Chondrocyte (in vitro differentiated cells): ENCODE measurements around the gene LPCAT4. TPM values are rescaled to one million over a fixed set of nuclear protein-coding genes. Genes with fewer than 3 reads are reported as not detected.

ENCODE experiments used
- DNase-seq: peaks from one replicate; pipeline ENCODE4 v3.0.0; 2021; ENCODE audit warnings: mixed read lengths, low spot score
- H3K27ac Mint-ChIP-seq: one replicate; pipeline ENCODE4 v1.8.0; 2021; ENCODE audit warnings: mild to moderate bottlenecking, moderate library complexity, mixed read lengths; ENCODE audit not compliant: unreplicated experiment
- H3K27me3 Mint-ChIP-seq: 2 replicates; pipeline ENCODE4 v1.8.0; 2021; ENCODE audit warnings: low read depth, mixed read lengths
- H3K36me3 Mint-ChIP-seq: 2 replicates; pipeline ENCODE4 v1.8.0; 2021; ENCODE audit warnings: low read depth, mixed read lengths
- H3K4me1 Mint-ChIP-seq: 2 replicates; pipeline ENCODE4 v1.8.0; 2021; ENCODE audit warnings: low read depth, mild to moderate bottlenecking, mixed read lengths
- H3K4me3 Mint-ChIP-seq: one replicate; pipeline ENCODE4 v1.8.0; 2021; ENCODE audit warnings: mild to moderate bottlenecking, moderate library complexity, mixed read lengths; ENCODE audit not compliant: unreplicated experiment
- H3K9me3 Mint-ChIP-seq: 2 replicates; pipeline ENCODE4 v1.8.0; 2021; ENCODE audit warnings: low read depth, mixed read lengths
- total RNA-seq: library from RNA; stranded (reverse); gene quantifications from 3 replicates; pipeline ENCODE4 v1.2.1, GENCODE V29; 2021
- TF ChIP-seq, protein P1 (sequence below): fragments of 200-600 bp; sonication (generic); IDR thresholded peaks from 2 replicates; pipeline ENCODE4 v1.5.0; 2021; ENCODE audit warnings: antibody characterized with exemption, mild to moderate bottlenecking, moderate library complexity

The LPCAT4 gene
- total RNA-seq, 1 donor from 2014 or later = 32.1 TPM

DNA sequence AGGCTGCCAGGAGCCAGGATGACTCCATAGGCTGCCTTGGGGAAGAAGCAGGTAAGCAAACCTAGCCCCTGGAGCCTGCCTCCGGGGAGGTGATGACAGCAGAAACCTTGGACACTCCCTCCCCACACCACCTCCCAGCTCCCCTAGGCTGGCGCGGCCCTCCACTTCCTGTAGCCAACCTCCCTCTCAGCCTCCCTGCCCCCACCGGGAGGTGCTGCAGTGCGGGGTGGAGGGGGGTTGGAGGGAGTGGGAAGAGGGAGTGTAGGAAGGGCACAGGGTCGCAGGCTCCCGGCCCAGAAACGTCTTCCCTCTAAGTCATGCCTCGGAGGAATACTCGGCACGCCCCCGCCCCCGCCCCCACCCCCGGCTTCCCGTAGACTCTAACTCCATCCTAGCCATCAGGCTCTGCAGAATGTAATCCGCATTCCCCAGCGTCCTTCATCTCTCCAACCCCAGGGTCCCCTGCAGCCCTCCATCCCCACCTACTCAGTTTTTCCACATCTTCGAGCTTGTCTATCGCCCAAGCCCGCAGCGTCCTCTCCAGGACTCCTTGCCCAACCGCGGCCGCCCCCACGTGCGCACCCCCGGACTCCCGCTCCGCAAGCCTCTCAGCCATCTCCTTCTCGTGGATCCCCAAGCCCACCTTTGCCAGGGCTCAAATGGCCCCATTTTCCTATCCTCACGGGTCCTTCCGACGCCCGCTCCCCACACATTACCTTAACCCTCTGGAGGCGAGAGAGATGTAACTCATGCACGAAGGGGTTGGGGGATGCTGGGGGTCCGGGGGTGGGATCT lies 528 bp downstream of the LPCAT4 start:
- TF ChIP-seq, protein P1, sequence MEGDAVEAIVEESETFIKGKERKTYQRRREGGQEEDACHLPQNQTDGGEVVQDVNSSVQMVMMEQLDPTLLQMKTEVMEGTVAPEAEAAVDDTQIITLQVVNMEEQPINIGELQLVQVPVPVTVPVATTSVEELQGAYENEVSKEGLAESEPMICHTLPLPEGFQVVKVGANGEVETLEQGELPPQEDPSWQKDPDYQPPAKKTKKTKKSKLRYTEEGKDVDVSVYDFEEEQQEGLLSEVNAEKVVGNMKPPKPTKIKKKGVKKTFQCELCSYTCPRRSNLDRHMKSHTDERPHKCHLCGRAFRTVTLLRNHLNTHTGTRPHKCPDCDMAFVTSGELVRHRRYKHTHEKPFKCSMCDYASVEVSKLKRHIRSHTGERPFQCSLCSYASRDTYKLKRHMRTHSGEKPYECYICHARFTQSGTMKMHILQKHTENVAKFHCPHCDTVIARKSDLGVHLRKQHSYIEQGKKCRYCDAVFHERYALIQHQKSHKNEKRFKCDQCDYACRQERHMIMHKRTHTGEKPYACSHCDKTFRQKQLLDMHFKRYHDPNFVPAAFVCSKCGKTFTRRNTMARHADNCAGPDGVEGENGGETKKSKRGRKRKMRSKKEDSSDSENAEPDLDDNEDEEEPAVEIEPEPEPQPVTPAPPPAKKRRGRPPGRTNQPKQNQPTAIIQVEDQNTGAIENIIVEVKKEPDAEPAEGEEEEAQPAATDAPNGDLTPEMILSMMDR = no peak
- DNase-seq = no peak
- Mint-ChIP-seq H3K9me3 (no peaks in the 10 kb centered on the region), H3K36me3 (peaks cover 8% of the 10 kb centered on the region), H3K4me1 (peaks cover 28% of the 10 kb centered on the region), H3K4me3 (peak overlapping the region; percentile 97), H3K27me3 (no peaks in the 10 kb centered on the region), H3K27ac (peak overlapping the region; percentile 85)

DNA sequence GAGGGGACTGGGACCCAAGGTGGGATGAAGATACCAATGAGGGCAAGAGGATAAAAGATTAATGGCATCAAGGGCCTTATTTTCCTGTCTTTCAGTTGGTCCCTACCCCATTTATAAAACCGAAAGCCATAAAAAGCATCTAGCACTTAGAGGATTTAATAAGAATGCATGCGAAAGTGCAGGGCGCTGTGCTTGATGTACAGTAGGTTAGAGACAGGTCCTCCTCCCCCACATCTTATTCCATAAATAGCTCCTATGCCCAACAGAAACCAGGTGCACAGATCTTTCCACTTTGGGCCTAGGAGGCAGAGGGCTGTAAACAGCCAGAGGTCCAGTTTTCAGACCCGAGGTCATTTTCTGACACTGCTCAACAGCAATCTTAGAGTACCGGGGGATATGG lies 1.2 kb downstream of the LPCAT4 start:
- peaks cover 12% of the 10 kb centered on the region for H3K36me3 Mint-ChIP-seq
- TF ChIP-seq, protein P1 = no peak
- no peak overlapping the region for H3K27ac Mint-ChIP-seq
- DNase-seq = no peak
- peaks cover 28% of the 10 kb centered on the region for H3K4me1 Mint-ChIP-seq
- no peaks in the 10 kb centered on the region for H3K9me3 Mint-ChIP-seq
- H3K4me3 Mint-ChIP-seq = peak overlapping the region; percentile 97
- no peaks in the 10 kb centered on the region for H3K27me3 Mint-ChIP-seq

DNA sequence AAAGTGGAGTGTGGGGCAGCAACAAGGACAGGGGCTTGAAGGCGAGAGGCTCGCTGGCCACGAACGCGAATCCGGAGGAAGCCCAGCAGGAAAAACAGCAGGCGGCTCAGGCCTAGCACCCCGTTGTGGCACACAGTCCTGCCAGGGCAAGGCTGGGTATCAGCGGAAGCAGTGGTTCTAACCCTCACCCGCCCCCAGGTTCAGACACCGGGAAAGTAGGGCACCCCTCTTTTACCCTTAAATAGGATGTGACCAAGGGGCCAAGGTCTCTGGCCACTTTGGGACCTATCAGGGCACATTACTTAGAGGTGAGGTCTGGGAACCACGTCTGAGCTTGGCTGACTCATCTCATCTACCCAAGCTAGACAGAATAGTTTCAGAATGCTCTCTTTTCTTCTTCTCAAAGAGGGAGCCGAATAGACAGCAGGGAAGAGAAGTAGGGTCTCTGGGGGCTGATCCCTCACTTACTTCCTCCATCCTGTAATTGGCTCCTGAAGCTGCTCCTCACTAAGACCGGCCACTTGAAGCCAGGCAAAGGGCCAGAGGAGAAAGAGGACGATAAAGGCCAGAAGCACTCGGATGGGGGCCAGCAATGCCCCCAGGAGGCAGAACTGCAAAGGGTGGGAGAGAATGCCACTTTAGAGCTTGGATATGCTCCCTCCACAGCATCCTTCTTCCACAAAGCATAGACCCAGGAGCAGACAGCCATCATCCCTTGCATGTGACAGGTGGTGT lies 1.7 kb downstream of the LPCAT4 start:
- Mint-ChIP-seq H3K9me3 (no peaks in the 10 kb centered on the region), H3K27me3 (no peaks in the 10 kb centered on the region), H3K4me3 (peak overlapping the region; percentile 97), H3K36me3 (peaks cover 13% of the 10 kb centered on the region), H3K4me1 (peaks cover 28% of the 10 kb centered on the region), H3K27ac (no peak overlapping the region)
- TF ChIP-seq, protein P1 = no peak
- DNase-seq = no peak

DNA sequence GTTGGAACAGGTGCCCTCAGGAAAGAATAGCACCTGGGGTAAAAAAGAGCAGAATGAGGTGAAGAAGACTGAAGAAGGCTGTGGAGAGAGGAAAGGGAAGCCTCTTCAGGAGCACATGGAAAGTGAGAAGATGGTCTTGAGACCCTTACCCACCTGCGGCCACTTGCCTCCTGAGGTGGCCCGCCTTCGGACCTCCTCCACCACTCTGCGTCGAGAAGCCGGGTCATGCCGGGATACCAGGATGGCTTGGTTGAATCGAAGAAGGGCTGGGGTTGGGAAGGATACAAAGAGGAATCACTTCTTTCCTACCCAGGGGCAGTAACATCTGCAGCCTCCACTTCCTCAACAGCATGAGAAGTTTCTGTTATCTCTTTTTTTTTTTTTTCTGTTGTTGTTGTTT lies 3.0 kb downstream of the LPCAT4 start:
- Mint-ChIP-seq H3K36me3 (peaks cover 18% of the 10 kb centered on the region), H3K27ac (no peak overlapping the region), H3K9me3 (no peaks in the 10 kb centered on the region), H3K4me1 (peaks cover 28% of the 10 kb centered on the region), H3K27me3 (no peaks in the 10 kb centered on the region), H3K4me3 (no peak overlapping the region)
- TF ChIP-seq, protein P1 = no peak
- no peak for DNase-seq

DNA sequence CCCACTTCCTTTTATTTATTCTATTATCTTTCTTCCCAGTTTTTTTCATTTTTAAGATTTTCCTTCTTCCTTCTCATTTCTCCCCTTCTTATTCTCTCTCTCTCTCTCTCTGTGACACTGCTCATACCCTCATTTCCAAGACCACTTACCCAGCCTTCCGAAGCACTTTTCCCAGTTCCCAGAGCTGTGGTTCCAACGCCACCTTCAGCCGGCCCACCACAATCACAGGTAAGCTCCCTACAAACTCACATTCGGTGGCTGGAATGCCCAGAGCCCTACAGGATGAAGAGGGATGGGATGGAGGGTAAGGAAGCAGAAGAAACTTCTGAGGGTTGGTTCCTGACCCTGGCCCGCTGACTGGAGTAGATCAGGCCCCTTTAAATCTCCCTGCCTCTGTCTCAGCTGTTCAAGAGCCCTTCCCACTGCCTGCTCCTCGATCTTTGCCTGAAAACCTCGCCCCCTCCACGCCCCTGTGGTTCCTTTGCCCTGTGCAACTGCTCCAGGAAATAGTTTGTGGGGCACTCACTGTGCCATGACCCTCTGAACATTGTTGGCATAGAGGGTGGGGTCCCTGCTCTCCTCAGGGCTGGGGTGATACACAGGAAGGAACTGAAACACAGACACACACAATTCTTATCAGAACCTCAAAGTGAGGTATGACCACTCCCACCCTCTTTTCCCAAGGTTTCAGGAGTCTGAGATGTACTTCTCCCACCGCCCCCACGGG lies 4.8 kb downstream of the LPCAT4 start:
- no peaks in the 10 kb centered on the region for H3K9me3 Mint-ChIP-seq
- H3K4me1 Mint-ChIP-seq = peaks cover 20% of the 10 kb centered on the region
- H3K36me3 Mint-ChIP-seq = peaks cover 23% of the 10 kb centered on the region
- no peak overlapping the region for H3K4me3 Mint-ChIP-seq
- no peak for DNase-seq
- TF ChIP-seq, protein P1 = no peak
- H3K27ac Mint-ChIP-seq = no peak overlapping the region
- no peaks in the 10 kb centered on the region for H3K27me3 Mint-ChIP-seq
